ENCODE results near the gene KRT3.
A peak's percentile ranks its signal among the peaks of the same experiment; 100 is the strongest.

Gene KRT3

DNA sequence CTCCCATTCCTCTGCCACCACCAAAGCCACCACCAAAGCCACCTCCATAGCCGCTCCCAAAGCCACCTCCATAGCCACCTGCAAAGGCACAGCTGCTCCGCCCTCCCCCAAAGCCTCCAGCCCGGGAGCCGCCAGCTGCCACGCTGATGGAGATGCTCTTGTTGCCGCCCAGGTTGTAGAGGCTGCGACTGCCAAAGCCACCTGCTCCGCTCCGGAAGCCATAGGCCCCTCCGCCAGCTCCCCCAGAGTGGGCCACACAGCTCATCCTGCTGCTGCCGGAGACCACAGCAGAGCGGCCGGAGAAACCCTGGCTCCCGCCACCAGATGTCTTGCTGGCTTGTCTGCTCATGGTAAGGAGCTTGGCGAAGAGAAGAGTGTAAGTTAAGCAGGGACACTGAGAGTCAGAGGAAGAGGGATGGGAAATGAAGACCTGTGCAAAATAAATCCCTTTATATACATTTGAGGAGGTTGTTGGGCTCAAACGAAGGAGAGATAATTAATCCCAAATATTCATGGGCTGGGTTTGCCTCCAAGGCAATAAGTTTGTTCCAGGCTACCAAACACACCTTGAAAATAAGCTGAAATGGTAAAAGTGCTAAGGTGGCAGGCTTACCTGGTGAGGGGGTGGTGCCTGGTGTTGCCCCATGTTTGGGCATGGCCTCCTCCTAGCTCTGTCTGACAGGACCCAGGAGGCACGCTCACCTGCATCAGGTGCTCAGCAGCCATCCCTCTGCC lies at the start of gene KRT3:
TSS of gene KRT3 (minus strand) at position 424 of the 735 bp plus-strand sequence. CDS start at position 349, 75 bp downstream.
- Mint-ChIP-seq H3K4me1 (ENCODE audit: low read depth) (peaks cover 2% of the 10 kb centered on the region), H3K36me3 (ENCODE audit: low read depth) (no peaks in the 10 kb centered on the region), H3K27ac (no peak within 1 kb of the TSS), H3K4me3 (no peak within 1 kb of the TSS), H3K27me3 (ENCODE audit: low read depth) (peaks cover 13% of the 10 kb centered on the region), H3K9me3 (no peaks in the 10 kb centered on the region)

DNA sequence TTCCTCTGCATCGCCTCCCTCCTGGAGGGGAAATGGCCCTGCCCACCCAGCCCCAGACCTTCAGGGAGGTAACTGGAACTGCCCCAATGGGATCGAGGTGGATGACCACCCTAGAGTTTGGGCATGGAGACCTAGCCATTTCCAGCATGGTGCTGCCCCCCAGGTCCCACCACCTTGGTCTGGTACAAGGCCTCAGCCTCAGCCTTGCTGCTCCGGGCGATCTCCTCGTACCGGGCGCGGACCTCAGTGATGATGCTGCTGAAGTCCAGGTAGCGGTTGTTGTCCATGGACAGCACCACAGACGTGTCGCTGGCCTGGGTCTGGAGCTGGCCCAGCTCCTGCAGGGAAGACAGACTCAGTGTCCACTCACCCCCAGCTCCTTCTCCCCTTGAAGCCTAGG lies 48.5 kb upstream of the KRT3 start:
- peaks cover 4% of the 10 kb centered on the region for H3K27me3 Mint-ChIP-seq (ENCODE audit: low read depth)
- H3K27ac Mint-ChIP-seq: no peak overlapping the region
- no peaks in the 10 kb centered on the region for H3K36me3 Mint-ChIP-seq (ENCODE audit: low read depth)
- H3K9me3 Mint-ChIP-seq: no peaks in the 10 kb centered on the region
- no peak overlapping the region for H3K4me3 Mint-ChIP-seq
- peaks cover 3% of the 10 kb centered on the region for H3K4me1 Mint-ChIP-seq (ENCODE audit: low read depth)

DNA sequence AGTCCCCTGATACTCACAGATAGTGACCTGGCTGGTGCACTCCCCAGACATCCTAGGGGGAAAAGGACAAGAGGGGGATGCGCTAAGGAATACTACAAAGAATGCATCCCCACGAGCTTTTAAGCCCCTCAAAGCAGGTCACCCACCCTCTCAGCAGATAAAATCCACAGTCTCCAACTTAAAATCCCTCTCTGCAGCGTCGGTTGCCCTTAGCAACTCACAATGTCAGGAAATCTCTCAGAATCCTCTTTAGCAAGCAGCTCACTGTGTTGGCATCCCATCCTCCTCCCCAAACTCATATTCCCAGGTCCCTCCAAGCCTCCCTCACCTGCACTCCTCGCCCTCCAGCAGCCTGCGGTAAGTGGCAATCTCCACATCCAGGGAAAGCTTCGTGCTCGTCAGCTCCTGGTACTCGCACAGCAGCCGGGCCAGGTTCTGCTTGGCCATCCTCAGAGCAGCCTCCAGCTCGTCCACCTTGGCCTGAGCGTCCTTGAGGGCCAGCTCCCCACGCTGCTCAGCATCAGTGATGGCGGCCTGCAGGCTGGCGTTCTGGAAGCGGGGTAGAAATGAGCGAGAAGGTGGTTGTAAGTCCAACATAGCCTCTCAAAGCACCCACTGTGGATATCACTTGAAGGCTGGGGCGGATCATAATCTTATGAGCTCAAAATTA lies 43.7 kb upstream of the KRT3 start:
- no peak overlapping the region for H3K4me3 Mint-ChIP-seq
- H3K36me3 Mint-ChIP-seq (ENCODE audit: low read depth): no peaks in the 10 kb centered on the region
- no peaks in the 10 kb centered on the region for H3K9me3 Mint-ChIP-seq
- peaks cover 14% of the 10 kb centered on the region for H3K4me1 Mint-ChIP-seq (ENCODE audit: low read depth)
- no peak overlapping the region for H3K27ac Mint-ChIP-seq
- H3K27me3 Mint-ChIP-seq (ENCODE audit: low read depth): peaks cover 6% of the 10 kb centered on the region

DNA sequence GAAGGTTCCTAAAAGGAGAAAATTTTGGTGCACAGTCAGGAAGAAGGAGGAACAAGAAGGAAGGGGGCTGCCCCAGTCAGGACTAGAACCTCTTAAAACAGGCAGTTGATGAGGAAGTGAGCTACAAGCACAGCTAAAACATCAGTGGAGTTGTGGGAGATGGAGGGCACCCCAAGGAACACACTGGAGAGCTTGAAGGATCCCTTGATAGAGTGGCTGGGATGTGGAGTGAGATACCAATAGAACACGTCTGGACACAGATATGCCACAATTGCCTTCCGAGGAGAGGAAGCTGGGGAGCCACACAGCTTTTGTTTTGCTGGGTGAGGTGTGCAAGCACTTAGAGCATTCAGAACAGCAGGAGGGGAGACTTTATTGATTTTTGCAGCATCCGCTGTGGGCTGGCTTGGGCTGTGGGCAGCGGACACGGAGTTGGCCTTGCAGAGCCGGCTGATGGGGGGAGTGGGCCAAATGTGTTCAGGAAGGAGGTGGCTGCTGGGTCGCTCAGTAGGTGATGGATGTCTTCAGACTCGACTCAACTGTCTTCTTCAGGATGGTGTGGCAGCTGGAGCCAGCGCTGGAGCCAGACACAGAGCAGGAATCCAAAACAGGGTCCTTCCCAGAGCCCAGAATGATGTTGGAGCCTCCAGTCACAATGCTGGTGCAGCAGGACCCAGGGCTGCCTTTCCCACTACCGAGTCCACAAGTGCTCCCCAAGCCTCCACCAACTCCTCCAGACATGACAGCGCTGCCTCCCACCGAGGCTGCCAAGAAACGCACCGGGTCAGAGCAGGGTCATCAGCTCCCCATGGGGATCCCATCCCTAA lies 42.9 kb upstream of the KRT3 start:
- Mint-ChIP-seq H3K27ac (no peak overlapping the region), H3K36me3 (ENCODE audit: low read depth) (no peaks in the 10 kb centered on the region), H3K4me3 (no peak overlapping the region), H3K27me3 (ENCODE audit: low read depth) (peaks cover 6% of the 10 kb centered on the region), H3K4me1 (ENCODE audit: low read depth) (peaks cover 14% of the 10 kb centered on the region), H3K9me3 (no peaks in the 10 kb centered on the region)

DNA sequence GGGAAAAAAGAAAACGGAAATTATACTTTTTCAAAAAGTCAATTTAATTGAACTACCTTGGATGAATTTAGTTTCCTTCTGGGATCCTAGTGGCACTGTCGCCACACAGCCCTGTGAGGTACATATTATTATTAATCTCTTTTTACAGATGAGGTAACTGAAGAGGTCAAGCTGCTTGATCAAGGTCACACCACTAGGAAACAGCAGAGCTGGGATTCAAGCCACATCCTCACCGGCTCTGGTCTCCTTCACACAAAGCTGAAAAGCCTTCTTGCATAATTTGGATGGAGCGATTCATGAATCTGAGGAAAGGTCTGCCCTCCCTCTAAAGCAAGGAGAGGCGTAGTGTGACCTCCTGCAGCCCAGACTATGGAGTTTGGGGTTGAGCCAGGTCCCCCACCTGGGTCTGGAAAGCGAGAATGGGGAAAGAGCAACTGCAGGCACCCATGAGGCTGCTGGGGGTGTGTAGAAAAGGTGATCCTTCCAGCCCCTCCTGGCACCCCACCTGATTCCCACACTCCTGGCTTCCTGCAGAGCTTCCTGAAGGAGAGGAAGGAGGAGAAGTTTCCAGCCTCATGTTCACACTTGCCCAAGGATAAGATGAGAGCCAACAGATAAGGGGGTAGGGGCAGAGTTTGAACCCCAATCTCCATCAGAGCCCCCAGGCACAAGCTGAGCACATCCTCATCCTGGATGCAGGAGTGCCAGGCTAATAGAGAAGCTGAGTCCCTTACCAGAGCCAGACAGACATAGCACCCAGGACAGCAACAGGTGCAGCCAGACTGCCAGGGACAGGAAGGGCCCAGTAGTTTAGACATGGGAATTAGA lies 42.1 kb upstream of the KRT3 start:
- Mint-ChIP-seq H3K27me3 (ENCODE audit: low read depth) (peaks cover 6% of the 10 kb centered on the region), H3K36me3 (ENCODE audit: low read depth) (no peaks in the 10 kb centered on the region), H3K27ac (no peak overlapping the region), H3K9me3 (no peaks in the 10 kb centered on the region), H3K4me3 (no peak overlapping the region), H3K4me1 (ENCODE audit: low read depth) (peaks cover 14% of the 10 kb centered on the region)

DNA sequence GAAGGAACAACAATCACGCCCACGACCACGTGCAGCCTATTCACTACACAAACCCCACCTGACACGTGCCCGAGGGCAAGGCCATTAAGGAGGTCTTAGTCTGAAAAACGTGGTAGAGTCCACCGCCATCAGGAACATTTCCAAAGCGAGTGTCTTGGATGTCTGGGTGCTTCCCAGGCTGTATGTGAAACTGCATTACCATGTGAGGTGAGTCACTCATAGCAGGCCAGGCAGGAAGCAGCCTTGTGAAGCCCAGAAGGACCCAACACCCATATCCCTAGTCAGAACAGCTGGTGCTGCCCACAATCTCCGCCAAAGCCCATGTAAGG lies 41.5 kb upstream of the KRT3 start:
- Mint-ChIP-seq H3K36me3 (ENCODE audit: low read depth) (no peaks in the 10 kb centered on the region), H3K27ac (peak overlapping the region; percentile 29), H3K4me1 (ENCODE audit: low read depth) (peaks cover 14% of the 10 kb centered on the region), H3K9me3 (no peaks in the 10 kb centered on the region), H3K27me3 (ENCODE audit: low read depth) (peaks cover 6% of the 10 kb centered on the region), H3K4me3 (peak overlapping the region; percentile 14)

DNA sequence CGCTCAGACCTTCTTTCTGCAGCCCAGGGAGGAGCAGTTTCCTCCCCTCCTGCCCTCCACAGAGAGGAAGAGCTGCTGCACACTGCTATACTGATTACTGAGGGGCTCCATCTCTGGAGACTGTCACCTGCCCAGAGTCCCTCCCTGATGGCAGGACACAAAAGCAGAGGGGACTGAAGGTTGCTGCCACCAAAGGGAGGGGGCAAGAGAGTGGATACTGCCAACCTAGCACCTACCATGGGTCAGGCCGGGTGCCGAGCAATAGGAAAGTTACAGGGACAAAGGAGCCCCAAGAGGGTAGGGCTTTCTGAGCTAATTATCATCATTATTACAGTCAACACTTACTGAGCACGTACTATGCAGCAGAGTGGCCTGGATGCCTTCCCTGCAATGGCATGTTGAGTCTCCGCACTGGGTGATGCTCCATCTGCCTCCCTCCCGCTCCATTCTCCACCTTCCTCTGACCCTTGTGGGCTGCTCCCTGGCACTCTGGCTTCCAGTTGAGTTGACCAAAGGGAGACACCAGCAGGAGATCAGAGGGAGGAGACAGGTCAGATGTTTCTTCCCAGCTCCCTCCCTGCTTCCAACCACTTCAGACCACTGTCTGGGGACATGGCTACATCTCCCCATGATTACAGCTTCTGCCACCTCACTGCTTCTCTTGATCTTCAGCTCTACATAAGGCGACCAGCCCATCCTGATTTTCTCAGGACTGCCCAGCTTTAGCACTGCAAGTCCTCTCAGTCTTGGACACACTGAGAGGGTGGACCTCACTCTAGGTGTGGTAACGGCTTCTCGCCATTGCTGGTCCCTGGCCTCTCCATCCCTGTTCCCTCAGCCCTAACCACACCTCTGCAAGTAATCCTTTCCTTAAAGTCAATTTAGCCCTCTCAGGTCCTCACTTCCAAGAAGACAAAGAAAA lies 40.8 kb upstream of the KRT3 start:
- H3K27me3 Mint-ChIP-seq (ENCODE audit: low read depth): peaks cover 6% of the 10 kb centered on the region

DNA sequence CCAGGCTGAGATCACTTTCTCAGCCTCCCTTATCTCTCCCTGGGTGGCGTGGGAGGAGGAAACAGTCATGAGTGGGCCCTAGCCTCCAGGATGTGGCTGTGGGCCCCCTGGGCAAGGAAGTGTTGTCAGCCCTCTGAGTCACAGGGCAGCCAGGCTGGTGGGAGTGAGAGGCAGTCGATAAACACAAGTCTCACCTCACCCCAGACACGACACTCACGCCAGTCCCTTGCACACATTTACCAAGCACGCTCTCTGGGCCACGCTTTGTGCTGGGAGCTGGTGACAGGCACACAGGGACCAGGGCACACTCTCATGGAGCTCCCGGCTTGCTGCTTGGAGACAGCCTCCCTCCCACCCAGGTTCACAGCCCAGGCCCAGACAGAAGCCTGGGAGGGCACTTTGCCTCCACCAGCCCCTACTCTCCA lies 40.1 kb upstream of the KRT3 start:
- Mint-ChIP-seq H3K4me3 (no peak overlapping the region), H3K36me3 (ENCODE audit: low read depth) (no peaks in the 10 kb centered on the region), H3K27ac (peak overlapping the region; percentile 73), H3K27me3 (ENCODE audit: low read depth) (peaks cover 6% of the 10 kb centered on the region), H3K9me3 (no peaks in the 10 kb centered on the region), H3K4me1 (ENCODE audit: low read depth) (peaks cover 14% of the 10 kb centered on the region)

More for the DNA sequence above, 40.8 kb upstream of the KRT3 start:
- H3K9me3 Mint-ChIP-seq: no peaks in the 10 kb centered on the region
- no peaks in the 10 kb centered on the region for H3K36me3 Mint-ChIP-seq (ENCODE audit: low read depth)
- H3K4me3 Mint-ChIP-seq: no peak overlapping the region
- peak overlapping the region; percentile 73 for H3K27ac Mint-ChIP-seq
- peaks cover 14% of the 10 kb centered on the region for H3K4me1 Mint-ChIP-seq (ENCODE audit: low read depth)

DNA sequence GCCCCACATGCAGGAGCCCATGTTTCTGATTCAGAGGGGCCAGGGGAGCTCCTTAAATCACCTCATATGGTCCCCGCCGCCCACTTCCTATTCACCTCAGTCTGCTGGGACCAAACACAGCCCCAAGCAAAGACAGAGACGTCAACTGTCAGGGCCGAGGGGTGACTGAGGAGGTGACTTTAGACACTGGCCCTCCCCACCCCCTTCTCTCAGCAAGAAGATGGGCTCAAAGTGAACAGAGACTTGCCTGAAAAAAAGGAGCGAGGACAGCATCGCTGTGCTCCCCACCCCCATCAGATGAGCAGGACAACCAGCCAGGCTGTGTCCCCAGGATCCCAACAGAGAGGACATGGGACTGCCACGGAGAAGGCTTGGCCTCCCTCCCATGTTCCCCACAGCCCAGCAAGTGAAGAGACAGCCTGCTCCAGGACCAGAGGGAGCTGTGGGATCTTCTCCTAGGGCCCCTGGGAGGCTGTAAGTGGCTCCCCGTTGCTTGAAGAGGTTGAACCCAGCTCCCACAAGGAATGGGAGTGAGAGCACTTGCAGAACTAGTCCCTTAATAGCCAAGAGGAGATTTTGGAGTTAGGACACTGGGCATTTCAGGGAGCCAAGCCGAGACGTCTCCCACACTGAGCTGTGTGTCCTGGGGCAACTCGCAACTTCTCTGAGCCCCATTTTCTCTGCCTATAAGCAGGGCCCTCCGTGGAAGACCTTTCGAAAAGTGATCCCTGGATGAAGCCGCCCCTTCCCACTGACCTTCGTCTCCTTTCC lies 39.5 kb upstream of the KRT3 start:
- H3K27ac Mint-ChIP-seq: peak overlapping the region; percentile 73
- H3K27me3 Mint-ChIP-seq (ENCODE audit: low read depth): peaks cover 6% of the 10 kb centered on the region
- peaks cover 14% of the 10 kb centered on the region for H3K4me1 Mint-ChIP-seq (ENCODE audit: low read depth)
- H3K9me3 Mint-ChIP-seq: no peaks in the 10 kb centered on the region
- no peaks in the 10 kb centered on the region for H3K36me3 Mint-ChIP-seq (ENCODE audit: low read depth)
- H3K4me3 Mint-ChIP-seq: no peak overlapping the region

DNA sequence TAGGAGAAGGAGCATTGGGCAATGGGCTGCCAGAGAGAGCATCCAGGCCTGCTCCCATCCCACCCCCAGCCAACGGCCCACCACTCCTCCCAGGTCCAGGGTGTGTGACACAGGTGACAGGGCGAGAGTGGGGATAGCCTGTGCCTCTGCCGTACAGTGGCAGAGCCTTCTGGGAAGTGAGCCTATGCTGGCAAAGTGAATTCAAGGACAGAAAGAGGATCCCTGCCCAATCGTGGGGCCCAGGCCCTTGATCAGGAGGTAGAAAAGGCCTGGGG lies 38.7 kb upstream of the KRT3 start:
- H3K4me1 Mint-ChIP-seq (ENCODE audit: low read depth): peaks cover 14% of the 10 kb centered on the region
- H3K27ac Mint-ChIP-seq: no peak overlapping the region
- H3K4me3 Mint-ChIP-seq: no peak overlapping the region
- no peaks in the 10 kb centered on the region for H3K9me3 Mint-ChIP-seq
- H3K27me3 Mint-ChIP-seq (ENCODE audit: low read depth): peaks cover 6% of the 10 kb centered on the region
- no peaks in the 10 kb centered on the region for H3K36me3 Mint-ChIP-seq (ENCODE audit: low read depth)

DNA sequence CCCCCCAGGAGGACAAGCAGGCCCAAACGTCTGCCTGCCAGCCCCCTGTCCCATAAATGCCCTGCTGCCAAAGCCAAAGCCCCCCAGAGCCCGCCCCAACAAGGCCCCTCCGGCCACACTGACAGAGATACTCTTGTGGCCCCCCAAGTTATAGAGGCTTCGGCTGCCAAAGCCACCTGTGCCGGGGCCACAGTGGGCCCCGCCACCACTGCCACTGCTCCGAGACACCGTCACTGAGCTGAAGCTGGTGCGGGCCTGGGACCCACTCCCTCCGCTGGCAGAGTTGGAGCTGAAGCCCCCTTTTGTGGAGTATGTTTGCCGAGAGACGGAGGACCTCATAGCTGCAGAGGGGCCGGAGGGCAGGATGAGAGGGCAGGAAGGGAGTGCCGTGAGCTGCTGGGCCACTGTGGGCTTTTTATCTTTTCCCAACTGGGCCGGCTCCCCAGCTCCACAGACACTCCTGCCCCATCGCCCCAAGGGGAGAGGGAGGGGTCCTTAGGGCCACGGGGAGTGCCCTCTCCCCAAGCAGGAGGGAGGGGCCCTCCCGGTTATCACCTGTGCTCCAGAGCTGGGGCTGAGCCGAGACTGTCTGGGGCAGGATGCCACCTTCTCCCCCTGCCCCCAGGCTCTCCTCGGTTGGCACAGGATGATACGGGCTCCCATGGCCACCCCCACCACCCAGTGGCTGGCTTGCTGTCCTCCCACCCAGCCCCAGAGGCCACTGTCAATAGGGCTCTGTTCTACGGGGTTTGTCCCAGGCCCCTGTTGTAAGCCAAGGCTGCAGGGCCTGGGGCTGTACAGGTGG lies 38.2 kb upstream of the KRT3 start, which contains the start of gene KRT79:
TSS of gene KRT79 (minus strand) at position 390 of the 805 bp plus-strand sequence. CDS start at position 339, 51 bp downstream.
- Mint-ChIP-seq H3K9me3 (no peaks in the 10 kb centered on the region), H3K27ac (no peak within 1 kb of the TSS), H3K4me1 (ENCODE audit: low read depth) (peaks cover 14% of the 10 kb centered on the region), H3K4me3 (no peak within 1 kb of the TSS), H3K27me3 (ENCODE audit: low read depth) (peaks cover 6% of the 10 kb centered on the region), H3K36me3 (ENCODE audit: low read depth) (no peaks in the 10 kb centered on the region)
